AG04450 (cell line): Measurements from ENCODE around the gene ASB10. TPM values are rescaled to one million over a fixed set of nuclear protein-coding genes. Genes with fewer than 3 reads are reported as not detected.

ENCODE experiments used
- CTCF ChIA-PET: fragments of 300-600, 350-600 bp; formaldehyde crosslinking; extraction: SDS; loops from one replicate; lab custom pipeline; 2022; ENCODE audit warnings: antibody characterized with exemption, inconsistent platforms; lab: Charles Lee
- POLR2A ChIA-PET: fragments of 350-600 bp; formaldehyde crosslinking; extraction: SDS; loops from one replicate; lab custom pipeline; 2021; ENCODE audit warnings: antibody characterized with exemption, inconsistent platforms; lab: Yijun Ruan, JAX
- DNase-seq: peaks from one replicate; pipeline ENCODE4 v3.0.0-alpha.2; 2011; ENCODE audit warnings: low read depth, low spot score
- H3K27ac ChIP-seq: one replicate; pipeline ENCODE4 v1.5.1; 2012; ENCODE audit warnings: low read depth, low read length, control low read depth
- H3K27me3 ChIP-seq: one replicate; pipeline ENCODE4 v1.6.0; 2012; ENCODE audit warnings: low read length; ENCODE audit not compliant: control insufficient read depth, insufficient read depth
- H3K4me3 ChIP-seq: 2 replicates; pipeline ENCODE4 v1.5.1; 2011; ENCODE audit warnings: mild to moderate bottlenecking, low read depth, low read length, control low read depth
- H3K9me3 ChIP-seq: 2 replicates; pipeline ENCODE4 v1.5.1; 2012; ENCODE audit warnings: low read length; ENCODE audit not compliant: control insufficient read depth, insufficient read depth
- CTCF ChIP-seq: IDR thresholded peaks from 2 replicates; pipeline ENCODE4 v1.5.1; 2011; ENCODE audit warnings: low read depth, low read length, control low read depth, inconsistent platforms
- polyA plus RNA-seq: library from polyadenylated mRNA; depleted of rRNA; stranded (reverse); fragments of >200 nt; gene quantifications from 2 replicates; pipeline ENCODE4 v1.2.3, GENCODE V29; 2011

ASB10 gene
- polyA plus RNA-seq, 1 experiment: not detected

- DNase-seq: no peak
- H3K4me3 ChIP-seq: no peak overlapping the region
- CTCF ChIA-PET: interaction anchor here (1.1 kb wide), 1 partner anchor 8 kb away, joined by 4 read pairs; no protein-coding TSS in a partner anchor
- peaks cover 64% of the 10 kb centered on the region for H3K27me3 ChIP-seq
- no peaks in the 10 kb centered on the region for H3K9me3 ChIP-seq
- POLR2A ChIA-PET: no interaction called here
- no peak for TF ChIP-seq CTCF
- no peak overlapping the region for H3K27ac ChIP-seq
Measured at GRCh38 chr7:151157645-151158329, 29.3 kb downstream of the ASB10 start.

DNA sequence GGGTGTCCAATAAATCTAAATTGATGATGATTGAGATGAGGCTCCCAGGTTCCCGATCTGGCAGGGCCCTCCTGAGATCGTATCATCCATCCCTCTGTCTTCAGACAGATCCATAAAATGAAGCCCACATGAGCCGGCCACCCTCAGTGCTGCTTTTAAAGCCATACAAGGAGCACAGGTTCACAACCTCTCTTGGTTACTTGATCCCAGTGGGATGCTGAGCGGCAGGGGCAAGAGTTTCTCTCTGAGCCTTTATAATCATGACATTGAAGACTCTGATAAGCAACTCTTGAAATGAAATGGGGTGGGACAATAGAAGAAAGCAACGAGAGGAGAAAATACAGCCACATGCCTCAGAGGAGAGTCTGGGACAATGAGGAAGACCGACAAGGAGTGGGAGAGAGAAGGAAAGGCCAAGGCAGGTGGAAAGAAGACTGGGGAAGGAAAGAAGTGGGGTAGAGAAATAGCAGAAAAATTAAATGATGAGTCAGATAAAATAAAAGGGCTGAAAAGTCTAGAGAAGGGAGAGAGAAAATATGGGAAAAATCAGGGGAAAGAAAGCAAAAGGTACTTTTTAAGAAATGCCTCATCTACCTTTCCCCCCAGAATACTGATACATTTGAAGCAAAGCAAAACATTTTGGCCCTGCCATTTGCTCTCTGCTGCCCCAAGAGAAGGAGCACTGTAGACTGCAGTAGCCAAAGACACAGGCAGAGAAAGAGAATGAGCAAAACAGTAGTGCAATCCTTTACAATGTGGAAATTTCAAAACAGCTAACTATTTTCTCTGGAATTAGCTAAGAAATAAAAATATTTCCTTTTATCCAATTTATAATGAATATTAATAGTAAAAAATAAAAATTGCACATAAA lies 34.2 kb downstream of the ASB10 start:
- POLR2A ChIA-PET: no interaction called here
- H3K27me3 ChIP-seq: peaks cover 60% of the 10 kb centered on the region
- CTCF ChIA-PET: interaction anchor here (2.1 kb wide), 1 partner anchor 19 kb away, joined by 7 read pairs; no protein-coding TSS in a partner anchor
- peak; percentile 39 for TF ChIP-seq CTCF
- no peak overlapping the region for H3K4me3 ChIP-seq
- DNase-seq: no peak
- H3K27ac ChIP-seq: no peak overlapping the region
- H3K9me3 ChIP-seq: no peaks in the 10 kb centered on the region

DNA sequence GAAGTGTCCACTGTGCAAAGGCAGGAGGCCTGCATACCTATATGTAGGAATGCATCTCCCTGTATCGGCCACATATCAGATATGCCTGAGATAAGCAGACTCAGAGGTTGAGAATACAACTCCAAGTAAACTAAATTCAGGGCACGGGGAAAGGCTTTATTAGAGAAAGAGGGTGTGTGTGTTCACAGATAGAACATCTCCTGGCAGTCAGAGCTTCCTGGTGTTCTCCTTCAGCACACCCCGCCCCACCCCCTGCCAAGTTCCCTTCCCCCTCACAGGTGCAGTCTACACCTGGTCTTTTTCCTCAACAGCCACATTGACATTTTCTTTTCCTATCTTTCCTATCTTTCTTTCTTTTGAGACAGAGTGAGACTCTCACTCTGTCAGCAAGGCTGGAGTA lies 36.7 kb downstream of the ASB10 start:
- DNase-seq: no peak
- ChIA-PET CTCF (interaction anchor here (0.6 to 1.3 kb wide), 2 partner anchors 26 to 74 kb away, joined by 3 read pairs; no protein-coding TSS in a partner anchor), POLR2A (no interaction called here)
- Histone ChIP-seq H3K4me3 (no peak overlapping the region), H3K9me3 (no peaks in the 10 kb centered on the region), H3K27me3 (peaks cover 49% of the 10 kb centered on the region), H3K27ac (no peak overlapping the region)
- no peak for TF ChIP-seq CTCF

DNA sequence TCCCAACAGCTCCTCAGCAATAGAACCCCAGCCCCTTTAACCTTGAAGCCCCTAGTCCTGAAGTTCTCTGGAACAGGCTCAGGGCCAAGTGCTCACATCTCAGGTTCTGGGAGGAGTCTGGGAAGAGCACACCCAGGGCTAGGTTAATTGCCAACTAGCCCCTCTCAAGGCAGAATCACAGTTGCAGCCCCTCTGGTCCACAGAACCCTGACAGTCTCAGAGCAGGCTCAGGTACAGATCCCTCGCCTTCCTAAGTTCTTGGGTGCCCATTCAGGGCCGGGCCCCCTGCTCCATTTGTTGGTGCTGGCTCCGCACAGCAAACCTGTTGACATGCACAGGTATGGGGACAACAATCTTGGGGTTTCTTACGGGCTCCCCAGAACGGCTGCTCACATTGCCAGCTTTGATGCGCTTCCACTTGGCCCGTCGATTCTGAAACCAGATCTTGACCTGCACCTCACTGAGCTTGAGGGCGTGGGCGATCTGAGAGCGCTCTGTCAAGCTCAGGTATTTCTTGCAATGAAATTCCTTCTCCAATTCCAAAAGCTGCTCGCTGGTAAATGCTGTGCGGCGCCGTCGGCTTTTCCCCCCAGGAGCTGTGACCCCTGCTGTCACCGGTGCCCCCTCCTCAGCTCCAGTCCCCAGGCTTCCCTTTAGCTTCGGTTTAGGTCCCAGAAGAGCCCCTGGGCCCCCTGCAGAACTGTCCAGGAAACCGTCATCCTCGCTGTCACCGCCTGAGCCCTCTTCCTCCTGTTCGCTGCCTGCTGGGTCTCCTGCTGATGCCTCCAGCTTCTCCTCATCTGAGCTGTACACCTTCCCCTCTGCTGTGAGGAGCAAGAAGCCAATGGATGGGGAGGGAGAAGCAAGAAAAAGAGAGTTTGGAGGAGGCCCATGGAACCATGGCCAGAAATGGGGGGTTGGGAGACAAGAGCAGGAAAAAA lies 38.5 kb downstream of the ASB10 start:
- POLR2A ChIA-PET: interaction anchor here (1.1 kb wide), 1 partner anchor 9 kb away, joined by 3 read pairs; no protein-coding TSS in a partner anchor
- Histone ChIP-seq H3K9me3 (no peaks in the 10 kb centered on the region), H3K27ac (no peak overlapping the region), H3K27me3 (peaks cover 41% of the 10 kb centered on the region), H3K4me3 (no peak overlapping the region)
- TF ChIP-seq CTCF: no peak
- CTCF ChIA-PET: interaction anchor here (1.1 to 1.5 kb wide), 2 partner anchors 15 to 23 kb away, joined by 3 to 7 read pairs; no protein-coding TSS in a partner anchor
- DNase-seq: no peak
